ENCODE results near the gene RAD1.

Gene RAD1

GRCh38 chr5:34914671-34915138 is 599 bp downstream of the RAD1 start:
- peak; percentile 36 for DNase-seq

DNA sequence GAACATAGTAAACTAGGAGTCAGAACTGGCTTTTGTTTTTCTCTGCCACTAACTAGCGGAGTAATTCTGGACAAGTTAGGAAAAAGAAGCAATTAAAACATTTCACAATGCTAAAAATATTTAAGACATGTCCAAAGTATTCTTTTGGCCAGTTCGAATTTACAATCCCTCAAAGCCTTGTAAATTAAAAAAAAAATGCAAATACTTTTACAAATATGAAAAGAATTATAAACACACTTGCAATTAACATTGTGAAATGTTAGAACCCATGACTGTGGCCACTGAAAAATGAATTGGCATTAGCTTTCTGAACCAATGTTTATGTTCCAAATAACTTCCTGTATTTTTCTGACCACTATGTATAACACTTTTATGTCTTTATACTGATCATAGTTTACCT is 2.2 kb downstream of the RAD1 start:
- no peak for DNase-seq

DNA sequence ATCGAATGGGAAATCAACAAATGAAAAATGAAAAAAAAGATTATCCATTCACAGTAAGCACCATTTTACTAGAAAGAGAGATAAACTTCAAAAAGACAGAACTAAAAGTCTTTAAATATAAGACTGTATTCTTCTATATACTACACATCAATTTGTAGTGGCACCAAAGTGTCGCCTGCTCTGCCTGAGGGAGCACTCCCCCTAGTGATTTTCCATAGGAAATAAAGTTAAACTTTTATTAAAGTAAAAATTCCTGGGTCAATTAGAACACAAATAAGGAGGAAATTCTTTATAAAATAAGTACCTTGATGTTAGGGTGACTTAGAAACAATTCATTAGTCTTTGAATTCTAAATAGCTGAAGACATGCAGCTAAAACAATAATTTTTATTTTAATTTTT is 9.7 kb downstream of the RAD1 start:
- no peak for DNase-seq

- no peak for DNase-seq
Measured at GRCh38 chr5:34903260-34903659, 12.0 kb downstream of the RAD1 start.

DNA sequence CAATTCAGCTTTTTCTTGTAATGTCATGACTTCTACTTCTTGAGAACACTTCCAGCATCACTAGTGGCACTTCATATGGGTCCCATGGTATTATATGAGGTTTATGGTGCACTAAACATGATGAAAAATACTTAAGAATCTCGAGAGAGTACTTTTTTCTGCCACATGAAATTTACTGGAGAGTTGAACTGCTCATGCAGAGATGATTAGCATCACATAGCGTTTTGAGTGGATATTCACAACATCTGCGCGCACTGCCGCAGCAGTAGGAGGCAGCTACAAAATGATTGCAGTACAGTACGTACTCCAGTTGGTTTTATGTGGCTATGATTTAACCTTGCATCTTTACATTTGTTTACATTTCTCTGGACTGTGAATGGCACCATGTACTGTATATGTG is 14.7 kb downstream of the RAD1 start:
- no peak for DNase-seq

- no peak for DNase-seq
Measured at GRCh38 chr5:34899066-34899465, 16.2 kb downstream of the RAD1 start.

- peak; percentile 65 for DNase-seq
Measured at GRCh38 chr5:34898258-34898895, 16.9 kb downstream of the RAD1 start.

- no peak for DNase-seq
Measured at GRCh38 chr5:34897646-34898045, 17.7 kb downstream of the RAD1 start.

DNA sequence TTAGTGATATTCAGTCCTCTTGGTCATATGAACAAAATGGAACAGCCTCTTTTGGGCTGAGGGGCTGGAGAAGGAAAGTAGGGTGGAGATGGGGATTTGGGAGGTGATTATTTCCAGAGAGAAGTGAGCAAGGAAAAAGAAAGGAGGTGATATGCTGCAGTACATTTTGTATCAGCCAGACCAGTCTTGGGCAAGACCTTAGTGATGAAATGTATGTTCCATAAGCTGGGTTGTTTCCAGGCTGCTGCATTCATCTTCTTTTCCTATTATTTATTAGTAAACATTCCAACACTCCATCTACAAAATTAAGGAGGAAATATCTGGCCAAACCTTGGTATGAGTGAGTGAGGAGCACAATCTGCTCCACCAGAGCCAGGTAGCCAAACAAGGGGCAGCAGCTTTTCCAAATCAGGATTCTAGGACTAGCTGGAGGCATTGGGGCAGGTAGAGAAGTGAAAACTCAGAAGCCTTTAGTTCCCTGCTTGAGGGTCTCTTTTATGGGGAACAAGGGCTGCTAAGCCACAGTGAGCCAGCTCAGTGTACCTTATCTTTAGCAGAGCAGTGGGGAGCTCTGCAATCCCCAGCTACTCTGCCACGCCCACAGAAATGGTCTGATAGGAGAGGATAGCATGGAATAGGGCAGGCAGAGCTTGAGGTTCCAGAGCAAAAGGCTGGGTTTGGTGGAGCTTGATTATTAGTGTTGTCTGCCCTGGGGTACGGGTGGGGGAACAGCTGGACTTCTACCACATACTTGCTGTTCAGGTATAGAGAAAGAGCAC is 19.5 kb downstream of the RAD1 start:
- no peak for DNase-seq

DNA sequence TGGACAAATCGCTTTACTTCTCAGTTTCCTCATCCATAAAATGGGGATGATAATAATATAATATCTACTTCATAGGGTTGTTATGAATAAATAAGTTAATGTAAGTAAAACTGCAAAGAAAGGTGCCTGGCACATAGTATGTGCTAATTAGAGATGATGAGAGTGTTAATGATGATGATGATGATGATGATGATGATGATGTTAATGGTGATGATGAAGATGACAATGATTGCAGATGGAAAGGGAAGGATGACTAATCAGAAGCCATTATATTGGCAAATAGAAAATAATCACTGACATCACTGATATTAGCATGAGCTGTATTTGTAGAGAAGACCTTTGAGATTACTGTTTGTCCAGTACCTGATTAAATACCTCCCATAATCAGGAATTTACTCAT is 20.6 kb downstream of the RAD1 start:
- DNase-seq, result no peak

DNA sequence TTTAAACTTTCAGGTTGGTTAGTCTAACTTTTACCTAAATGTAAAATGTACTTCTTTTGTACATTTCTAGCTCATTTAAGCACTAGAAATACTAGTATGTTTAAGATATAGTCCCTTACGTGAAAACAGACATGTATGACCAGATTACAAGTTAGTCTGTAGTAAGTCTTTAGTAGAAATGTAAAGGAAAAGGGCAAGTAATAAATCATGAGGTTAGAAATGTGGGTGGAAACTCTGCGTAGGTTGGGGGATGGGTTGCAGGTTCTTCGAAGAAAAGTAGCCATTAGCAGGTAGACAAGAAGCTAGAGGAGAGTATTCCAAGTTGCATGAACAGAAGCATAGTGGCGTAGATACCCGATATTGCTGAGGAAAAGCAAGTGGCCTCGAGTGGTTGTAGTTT is 22.9 kb downstream of the RAD1 start:
- no peak for DNase-seq

DNA sequence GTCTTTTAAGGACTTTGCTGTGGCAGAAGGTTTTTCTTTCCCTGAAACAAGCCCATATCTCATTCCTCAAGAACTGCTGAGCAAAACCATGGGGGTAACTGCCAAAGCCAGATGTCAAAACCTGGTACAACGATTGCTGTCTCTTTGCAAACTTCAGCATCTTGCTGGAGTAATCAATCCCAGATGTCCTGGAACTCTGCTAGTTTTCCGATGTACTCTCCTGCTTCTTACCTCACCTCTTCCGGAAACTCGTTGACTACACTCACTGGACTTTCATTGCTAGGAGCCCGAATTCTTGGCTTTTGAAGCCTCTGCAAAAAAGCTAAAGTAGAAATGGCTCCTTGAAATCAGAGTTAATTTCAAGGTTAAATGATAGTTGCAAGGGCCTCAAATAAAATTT is 23.3 kb downstream of the RAD1 start:
- DNase-seq, result no peak

GRCh38 chr5:34889394-34889793 is 25.9 kb downstream of the RAD1 start:
- no peak for DNase-seq

GRCh38 chr5:34886392-34887119 is 28.7 kb downstream of the RAD1 start:
- DNase-seq, result peak; percentile 1

DNA sequence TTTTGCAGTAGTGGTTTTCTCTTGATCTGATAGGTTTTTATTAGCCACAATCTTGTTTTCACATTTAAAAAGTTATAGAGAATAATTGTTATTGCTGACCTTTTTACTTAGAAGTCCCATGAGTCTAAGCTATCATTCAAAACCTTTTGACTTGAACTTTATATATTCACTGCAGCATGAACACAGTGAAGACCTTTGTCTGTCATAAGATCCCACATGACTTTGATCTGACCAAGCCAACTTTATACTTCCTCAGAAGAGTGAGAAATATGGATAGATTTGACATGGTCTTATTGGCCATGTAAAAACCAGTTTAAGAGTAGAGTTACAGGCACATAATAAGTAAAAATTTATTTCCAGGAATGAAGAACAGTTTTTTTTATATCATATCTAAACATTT is 34.1 kb downstream of the RAD1 start:
- no peak for DNase-seq

GRCh38 chr5:34876275-34876674 is 39.0 kb downstream of the RAD1 start:
- no peak for DNase-seq

DNA sequence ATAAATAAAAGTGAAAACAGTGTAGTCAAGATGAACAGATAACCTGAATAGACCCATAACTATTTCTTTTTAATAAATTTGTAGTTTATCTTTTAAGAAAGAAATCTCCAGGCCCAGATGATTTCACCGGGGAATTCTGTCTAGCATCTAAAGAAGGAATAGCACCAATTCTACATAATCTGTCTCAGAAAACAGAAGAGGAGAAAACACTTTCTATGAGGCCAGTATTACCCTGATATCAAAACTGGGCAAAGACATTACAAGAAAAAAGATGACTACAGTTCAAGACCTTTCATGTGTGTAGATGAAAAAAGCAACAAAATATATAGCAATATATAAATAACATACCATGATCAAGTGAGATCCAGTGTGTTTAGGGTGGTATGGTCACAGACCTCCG is 44.9 kb downstream of the RAD1 start:
- DNase-seq, result no peak

GRCh38 chr5:34869256-34869655 is 46.0 kb downstream of the RAD1 start:
- DNase-seq, result no peak

- no peak for DNase-seq
Measured at GRCh38 chr5:34868791-34869190, 46.5 kb downstream of the RAD1 start.

DNA sequence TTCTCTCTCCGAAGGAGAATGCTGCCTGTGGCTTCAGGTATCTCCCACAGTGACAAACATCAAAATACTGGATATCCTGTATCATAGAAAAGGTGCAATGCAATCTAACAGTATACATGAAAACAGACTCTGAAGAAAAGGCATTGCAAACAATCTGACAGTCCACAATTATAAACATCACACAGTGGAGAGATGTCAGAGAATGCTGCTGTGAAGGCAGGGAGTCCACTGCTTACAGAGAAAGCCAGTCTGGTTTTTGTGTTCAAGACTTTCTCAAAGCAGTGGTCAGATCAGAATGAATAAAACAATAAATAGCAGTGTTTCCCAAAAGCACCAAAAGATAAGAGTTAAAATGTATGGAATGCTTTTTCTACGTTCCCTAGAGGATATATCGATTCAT is 47.6 kb downstream of the RAD1 start:
- DNase-seq, result no peak

DNA sequence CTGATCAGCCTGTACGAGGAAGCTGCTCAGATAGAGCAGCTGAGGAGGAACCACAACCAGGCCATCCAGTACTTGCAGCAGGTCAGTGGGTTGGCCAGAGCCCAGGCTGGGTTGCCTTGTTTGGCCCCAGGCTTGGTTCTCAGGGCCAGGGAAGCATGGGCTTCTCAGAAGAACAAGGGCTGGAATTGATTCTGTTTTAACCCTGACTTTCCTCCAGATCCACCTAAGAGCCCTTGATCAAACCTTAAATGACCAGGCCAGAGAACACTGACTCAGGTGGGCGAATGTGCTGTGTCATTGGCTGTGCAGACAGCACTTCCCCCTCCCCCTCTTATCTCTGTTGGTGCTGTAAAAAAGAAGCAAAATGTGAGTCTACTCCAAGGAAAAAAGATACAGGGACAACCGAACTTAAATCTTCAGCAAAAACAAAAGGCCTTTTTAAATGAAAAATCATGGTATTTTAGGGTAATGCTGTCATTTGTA is 48.3 kb downstream of the RAD1 start:
- DNase-seq, result no peak

- DNase-seq, result no peak
Measured at GRCh38 chr5:34865091-34865490, 50.2 kb downstream of the RAD1 start.

GRCh38 chr5:34863946-34864345 is 51.4 kb downstream of the RAD1 start:
- DNase-seq, result no peak

DNA sequence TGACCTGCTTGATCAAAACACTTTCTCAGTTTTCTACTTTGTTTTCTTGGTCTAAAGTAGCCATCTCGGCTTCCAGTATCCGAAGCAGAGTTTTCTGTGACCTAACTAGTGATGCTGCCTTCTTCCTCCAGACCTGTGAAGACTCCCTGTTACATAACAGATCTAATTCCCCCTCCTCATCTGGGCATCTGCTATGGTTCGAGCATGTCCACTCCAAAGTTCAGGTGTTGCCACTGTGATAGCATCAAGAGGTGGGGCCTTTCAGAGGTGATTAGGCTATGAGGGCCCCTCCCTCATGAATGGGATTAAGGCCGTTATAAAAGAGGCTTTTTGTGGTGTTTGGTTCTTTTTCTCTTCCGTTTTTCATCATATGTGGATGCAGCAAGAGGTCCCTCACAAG is 56.1 kb downstream of the RAD1 start:
- no peak for DNase-seq
